Liver (tissue), 9 donors: ENCODE data around the gene ZNF346. TPM values are rescaled to one million over a fixed set of nuclear protein-coding genes. Genes with fewer than 3 reads are reported as not detected.

Experiments used
- DNase-seq: peaks from one replicate; pipeline ENCODE4 v3.0.0-alpha.2; 2017; ENCODE audit warnings: low spot score
- H3K27ac ChIP-seq, 2 donors: one replicate each; pipeline ENCODE4 v1.7.0; 2013; ENCODE audit warnings: inconsistent platforms in 2 of 2, low read length in 2 of 2, control low read depth in 1 of 2, low read depth in 1 of 2, mild to moderate bottlenecking in 1 of 2
- H3K27me3 ChIP-seq, 4 donors: one replicate each; pipeline versions ENCODE4 v1.6.1 to v1.7.0; 2013; ENCODE audit warnings: low read length in 3 of 4, inconsistent platforms in 1 of 4, mild to moderate bottlenecking in 1 of 4, moderate library complexity in 1 of 4; ENCODE audit not compliant: control insufficient read depth in 4 of 4, insufficient read depth in 4 of 4
- H3K36me3 ChIP-seq, 4 donors: one replicate each; pipeline versions ENCODE4 v1.6.1 to v1.7.0; 2013; ENCODE audit warnings: low read length in 3 of 4, mild to moderate bottlenecking in 3 of 4, low read depth in 1 of 4, moderate library complexity in 1 of 4; ENCODE audit not compliant: control insufficient read depth in 4 of 4, insufficient read depth in 3 of 4
- H3K4me1 ChIP-seq, 4 donors: one replicate each; pipeline versions ENCODE4 v1.6.1 to v1.7.0; 2013; ENCODE audit warnings: low read length in 3 of 4, mild to moderate bottlenecking in 3 of 4, moderate library complexity in 1 of 4; ENCODE audit not compliant: control insufficient read depth in 4 of 4, insufficient read depth in 4 of 4
- H3K4me3 ChIP-seq, 3 donors: one replicate each; pipeline versions ENCODE4 v1.6.1 to v1.7.0; 2013; ENCODE audit warnings: low read length in 3 of 3, control low read depth in 1 of 3, low read depth in 1 of 3, mild to moderate bottlenecking in 1 of 3
- H3K9ac ChIP-seq, 2 donors: one replicate each; pipeline ENCODE4 v1.7.0; 2013; ENCODE audit warnings: low read length in 2 of 2, mild to moderate bottlenecking in 2 of 2, moderate library complexity in 2 of 2, control low read depth in 1 of 2, low read depth in 1 of 2
- H3K9me3 ChIP-seq, 4 donors: one replicate each; pipeline versions ENCODE4 v1.6.1 to v1.7.0; 2013; ENCODE audit warnings: low read length in 3 of 4; ENCODE audit not compliant: control insufficient read depth in 4 of 4
- ATF3 ChIP-seq: IDR thresholded peaks from 2 replicates; pipeline ENCODE4 v1.6.1; 2016; ENCODE audit warnings: antibody characterized with exemption
- EGR1 ChIP-seq, 2 donors: IDR thresholded peaks; 2 replicates each; pipeline ENCODE4 v1.6.1; 2016 to 2018; ENCODE audit warnings: antibody characterized with exemption in 2 of 2, low read depth in 2 of 2
- FOXA1 ChIP-seq: IDR thresholded peaks from 2 replicates; pipeline ENCODE4 v1.6.1; 2016; ENCODE audit warnings: antibody characterized with exemption
- GABPA ChIP-seq, 2 donors: IDR thresholded peaks in 1 of 2; conservative IDR thresholded peaks in 1 of 2; 2 replicates each; pipeline ENCODE4 v1.6.1; 2016; ENCODE audit warnings: antibody characterized with exemption in 2 of 2, mild to moderate bottlenecking in 1 of 2, moderate library complexity in 1 of 2
- HNF4A ChIP-seq, 2 donors: conservative IDR thresholded peaks; 2 replicates each; pipeline ENCODE4 v1.6.1; 2016; ENCODE audit warnings: antibody characterized with exemption in 2 of 2, mild to moderate bottlenecking in 2 of 2
- HNF4G ChIP-seq: IDR thresholded peaks from 2 replicates; pipeline ENCODE4 v1.6.1; 2016; ENCODE audit warnings: antibody characterized with exemption
- NR2F2 ChIP-seq: IDR thresholded peaks from 2 replicates; pipeline ENCODE4 v1.6.1; 2016; ENCODE audit warnings: antibody characterized with exemption
- RAD21 ChIP-seq, 2 donors: IDR thresholded peaks; 2 replicates each; pipeline ENCODE4 v1.6.1; 2016; ENCODE audit warnings: antibody characterized with exemption in 2 of 2, mild to moderate bottlenecking in 2 of 2
- SP1 ChIP-seq: IDR thresholded peaks from 2 replicates; pipeline ENCODE4 v1.6.1; 2018; ENCODE audit warnings: antibody characterized with exemption, mild to moderate bottlenecking
- TAF1 ChIP-seq: conservative IDR thresholded peaks from 2 replicates; pipeline ENCODE4 v1.6.1; 2016; ENCODE audit warnings: antibody characterized with exemption, mild to moderate bottlenecking
- ZBTB33 ChIP-seq: IDR thresholded peaks from 2 replicates; pipeline ENCODE4 v1.6.1; 2016; ENCODE audit warnings: antibody characterized with exemption
- WGBS: extraction: QIAGEN DNeasy Blood & Tissue Kit; methylation state at CpG from one replicate; pipeline ENCODE4 v1.1.7; 2013; 5-methylcytosine and 5-hydroxymethylcytosine counted together
- polyA plus RNA-seq, 2 donors: library from polyadenylated mRNA; stranded (reverse) in 1 of 2; unstranded in 1 of 2; fragments of 200-250 nt in 1 of 2; fragments of >200 nt in 1 of 2; fragmentation: Nextera tagmentation in 1 of 2; extraction: Ambion mirVana in 1 of 2; gene quantifications; one replicate each; pipeline versions ENCODE4 v1.2.1 to v1.2.3, GENCODE V29; 2013 to 2015
- total RNA-seq, 2 donors: library from RNA; depleted of rRNA; stranded (reverse); fragments of >200 nt; gene quantifications; one replicate each; pipeline ENCODE4 v1.2.3, GENCODE V29; 2014
- TF ChIP-seq, protein P1 (sequence below): IDR thresholded peaks from 2 replicates; pipeline ENCODE4 v1.6.1; 2016; ENCODE audit warnings: antibody characterized with exemption
- TF ChIP-seq, protein P2 (sequence below): IDR thresholded peaks from 2 replicates; pipeline ENCODE4 v1.6.1; 2016; ENCODE audit warnings: antibody characterized with exemption, mild to moderate bottlenecking
- TF ChIP-seq, protein P3 (sequence below): fragments of 150-350 bp; IDR thresholded peaks from 2 replicates; pipeline ENCODE4 v1.5.1; 2017; ENCODE audit warnings: improper control_type of control experiment, low read depth, low read length; ENCODE audit not compliant: missing input control
- donor health status: healthy.
- donor health status: healthy.
- donor health status: healthy.
- donor health status: healthy.
- donor health status: healthy.

The ZNF346 gene
- total and polyA plus RNA-seq, 4 donors = 3.7 to 11.0 (median 6.4) TPM

DNA sequence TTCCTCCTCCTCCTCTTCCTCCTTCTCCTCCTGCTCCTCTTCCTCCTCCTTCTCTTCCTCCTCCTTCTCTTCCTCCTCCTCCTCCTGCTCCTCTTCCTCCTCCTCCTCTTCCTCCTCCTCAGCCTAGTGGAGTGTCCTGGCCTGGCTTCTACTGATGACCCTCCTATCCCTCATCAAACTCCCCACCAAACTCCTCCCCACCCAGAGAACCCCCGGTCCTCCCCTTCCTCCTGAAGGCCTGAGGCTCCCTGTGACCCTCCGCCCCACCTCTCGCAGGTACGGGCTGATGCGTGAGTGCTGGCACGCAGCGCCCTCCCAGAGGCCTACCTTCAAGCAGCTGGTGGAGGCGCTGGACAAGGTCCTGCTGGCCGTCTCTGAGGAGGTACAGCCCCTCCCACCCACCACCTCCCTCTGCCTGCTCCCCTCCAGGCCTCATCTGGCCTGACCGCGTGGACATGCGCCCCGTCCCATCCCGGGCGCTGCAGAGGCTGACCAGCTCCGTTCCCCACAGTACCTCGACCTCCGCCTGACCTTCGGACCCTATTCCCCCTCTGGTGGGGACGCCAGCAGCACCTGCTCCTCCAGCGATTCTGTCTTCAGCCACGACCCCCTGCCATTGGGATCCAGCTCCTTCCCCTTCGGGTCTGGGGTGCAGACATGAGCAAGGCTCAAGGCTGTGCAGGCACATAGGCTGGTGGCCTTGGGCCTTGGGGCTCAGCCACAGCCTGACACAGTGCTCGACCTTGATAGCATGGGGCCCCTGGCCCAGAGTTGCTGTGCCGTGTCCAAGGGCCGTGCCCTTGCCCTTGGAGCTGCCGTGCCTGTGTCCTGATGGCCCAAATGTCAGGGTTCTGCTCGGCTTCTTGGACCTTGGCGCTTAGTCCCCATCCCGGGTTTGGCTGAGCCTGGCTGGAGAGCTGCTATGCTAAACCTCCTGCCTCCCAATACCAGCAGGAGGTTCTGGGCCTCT lies 74.8 kb downstream of the ZNF346 start:
- Histone ChIP-seq H3K4me3 (no peak overlapping the region), H3K36me3 (peaks cover 3 to 5% (median 4%) of the 10 kb centered on the region in 4 donors), H3K9me3 (no peaks in the 10 kb centered on the region), H3K27me3 (no peaks in the 10 kb centered on the region), H3K27ac (no peak overlapping the region), H3K4me1 (peaks cover 11 to 48% (median 34%) of the 10 kb centered on the region in 4 donors), H3K9ac (no peak overlapping the region)
- TF ChIP-seq ZBTB33 (no peak), NR2F2 (no peak), EGR1 (IDR thresholded peaks at IDR 0.05; ENCODE audit: low read depth in 2 of 2) (no peak), TAF1 (no peak), FOXA1 (no peak), RAD21 (IDR thresholded peaks at IDR 0.05) (no peak), HNF4A (conservative IDR thresholded peaks at IDR 0.05) (no peak), GABPA (IDR thresholded peaks at IDR 0.05 in 1 of 2, conservative IDR thresholded peaks at IDR 0.05 in 1 of 2) (no peak), SP1 (no peak)
- TF ChIP-seq, protein P1, sequence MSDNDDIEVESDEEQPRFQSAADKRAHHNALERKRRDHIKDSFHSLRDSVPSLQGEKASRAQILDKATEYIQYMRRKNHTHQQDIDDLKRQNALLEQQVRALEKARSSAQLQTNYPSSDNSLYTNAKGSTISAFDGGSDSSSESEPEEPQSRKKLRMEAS = no peak
- TF ChIP-seq, protein P2, sequence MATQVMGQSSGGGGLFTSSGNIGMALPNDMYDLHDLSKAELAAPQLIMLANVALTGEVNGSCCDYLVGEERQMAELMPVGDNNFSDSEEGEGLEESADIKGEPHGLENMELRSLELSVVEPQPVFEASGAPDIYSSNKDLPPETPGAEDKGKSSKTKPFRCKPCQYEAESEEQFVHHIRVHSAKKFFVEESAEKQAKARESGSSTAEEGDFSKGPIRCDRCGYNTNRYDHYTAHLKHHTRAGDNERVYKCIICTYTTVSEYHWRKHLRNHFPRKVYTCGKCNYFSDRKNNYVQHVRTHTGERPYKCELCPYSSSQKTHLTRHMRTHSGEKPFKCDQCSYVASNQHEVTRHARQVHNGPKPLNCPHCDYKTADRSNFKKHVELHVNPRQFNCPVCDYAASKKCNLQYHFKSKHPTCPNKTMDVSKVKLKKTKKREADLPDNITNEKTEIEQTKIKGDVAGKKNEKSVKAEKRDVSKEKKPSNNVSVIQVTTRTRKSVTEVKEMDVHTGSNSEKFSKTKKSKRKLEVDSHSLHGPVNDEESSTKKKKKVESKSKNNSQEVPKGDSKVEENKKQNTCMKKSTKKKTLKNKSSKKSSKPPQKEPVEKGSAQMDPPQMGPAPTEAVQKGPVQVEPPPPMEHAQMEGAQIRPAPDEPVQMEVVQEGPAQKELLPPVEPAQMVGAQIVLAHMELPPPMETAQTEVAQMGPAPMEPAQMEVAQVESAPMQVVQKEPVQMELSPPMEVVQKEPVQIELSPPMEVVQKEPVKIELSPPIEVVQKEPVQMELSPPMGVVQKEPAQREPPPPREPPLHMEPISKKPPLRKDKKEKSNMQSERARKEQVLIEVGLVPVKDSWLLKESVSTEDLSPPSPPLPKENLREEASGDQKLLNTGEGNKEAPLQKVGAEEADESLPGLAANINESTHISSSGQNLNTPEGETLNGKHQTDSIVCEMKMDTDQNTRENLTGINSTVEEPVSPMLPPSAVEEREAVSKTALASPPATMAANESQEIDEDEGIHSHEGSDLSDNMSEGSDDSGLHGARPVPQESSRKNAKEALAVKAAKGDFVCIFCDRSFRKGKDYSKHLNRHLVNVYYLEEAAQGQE = no peak
- TF ChIP-seq, protein P3, sequence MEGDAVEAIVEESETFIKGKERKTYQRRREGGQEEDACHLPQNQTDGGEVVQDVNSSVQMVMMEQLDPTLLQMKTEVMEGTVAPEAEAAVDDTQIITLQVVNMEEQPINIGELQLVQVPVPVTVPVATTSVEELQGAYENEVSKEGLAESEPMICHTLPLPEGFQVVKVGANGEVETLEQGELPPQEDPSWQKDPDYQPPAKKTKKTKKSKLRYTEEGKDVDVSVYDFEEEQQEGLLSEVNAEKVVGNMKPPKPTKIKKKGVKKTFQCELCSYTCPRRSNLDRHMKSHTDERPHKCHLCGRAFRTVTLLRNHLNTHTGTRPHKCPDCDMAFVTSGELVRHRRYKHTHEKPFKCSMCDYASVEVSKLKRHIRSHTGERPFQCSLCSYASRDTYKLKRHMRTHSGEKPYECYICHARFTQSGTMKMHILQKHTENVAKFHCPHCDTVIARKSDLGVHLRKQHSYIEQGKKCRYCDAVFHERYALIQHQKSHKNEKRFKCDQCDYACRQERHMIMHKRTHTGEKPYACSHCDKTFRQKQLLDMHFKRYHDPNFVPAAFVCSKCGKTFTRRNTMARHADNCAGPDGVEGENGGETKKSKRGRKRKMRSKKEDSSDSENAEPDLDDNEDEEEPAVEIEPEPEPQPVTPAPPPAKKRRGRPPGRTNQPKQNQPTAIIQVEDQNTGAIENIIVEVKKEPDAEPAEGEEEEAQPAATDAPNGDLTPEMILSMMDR = no peak
- 70% methylated on average over 30 of the region's 30 CpGs for WGBS
- no peak for DNase-seq

- Histone ChIP-seq H3K27ac (peak overlapping the region in 1 of 2 donors; percentile 7), H3K36me3 (peaks cover 0 to 2% (median under 1%) of the 10 kb centered on the region in 4 donors), H3K4me1 (peaks cover 11 to 44% (median 32%) of the 10 kb centered on the region in 4 donors), H3K4me3 (no peak overlapping the region), H3K27me3 (no peaks in the 10 kb centered on the region), H3K9ac (no peak overlapping the region), H3K9me3 (no peaks in the 10 kb centered on the region)
- DNase-seq = no peak
- WGBS = 83% methylated on average over 6 of the region's 6 CpGs
- no peak for TF ChIP-seq SP1
- no peak for TF ChIP-seq HNF4G
- TF ChIP-seq RAD21 (IDR thresholded peaks at IDR 0.05) = no peak
- TF ChIP-seq GABPA (IDR thresholded peaks at IDR 0.05 in 1 of 2, conservative IDR thresholded peaks at IDR 0.05 in 1 of 2) = no peak
- TF ChIP-seq FOXA1 = no peak
- no peak for TF ChIP-seq EGR1 (IDR thresholded peaks at IDR 0.05; ENCODE audit: low read depth in 2 of 2)
- TF ChIP-seq NR2F2 = no peak
- TF ChIP-seq, protein P1 = no peak
- no peak for TF ChIP-seq ZBTB33
- TF ChIP-seq, protein P2 = no peak
- TF ChIP-seq ATF3 = no peak
These were observed 75.6 kb downstream of the ZNF346 start for GRCh38 chr5:177098120-177098469.
